ENCODE results near the gene ATP11A.

Gene ATP11A

GRCh38 chr13:112715210-112715609, 25.4 kb downstream of the ATP11A start:
- Histone ChIP-seq H3K27ac (no peak overlapping the region), H3K4me1 (peaks cover 8% of the 10 kb centered on the region)

GRCh38 chr13:112715715-112716460, 26.1 kb downstream of the ATP11A start:
- Histone ChIP-seq H3K27me3 (ENCODE audit: control insufficient read depth, insufficient read depth, low read length) (no peaks in the 10 kb centered on the region), H2AFZ (no peak overlapping the region), H3K4me2 (ENCODE audit: low read length) (no peak overlapping the region), H3K79me2 (peaks cover 7% of the 10 kb centered on the region), H3K36me3 (ENCODE audit: control insufficient read depth, insufficient read depth, low read length) (no peaks in the 10 kb centered on the region), H3K9me3 (ENCODE audit: control insufficient read depth, low read length) (no peaks in the 10 kb centered on the region), H3K9ac (no peak overlapping the region), H3K27ac (no peak overlapping the region), H3K4me1 (peaks cover 8% of the 10 kb centered on the region), H3K4me3 (ENCODE audit: low read depth, low read length) (no peak overlapping the region)
- no peak for TF ChIP-seq CTCF (IDR thresholded peaks at IDR 0.05)

More at GRCh38 chr13:112715210-112715609, 25.4 kb downstream of the ATP11A start:
- no peak for TF ChIP-seq CTCF (IDR thresholded peaks at IDR 0.05)
- no peaks in the 10 kb centered on the region for H3K27me3 ChIP-seq (ENCODE audit: control insufficient read depth, insufficient read depth, low read length)
- H3K4me2 ChIP-seq (ENCODE audit: low read length): no peak overlapping the region
- H3K79me2 ChIP-seq: peaks cover 7% of the 10 kb centered on the region
- no peaks in the 10 kb centered on the region for H3K9me3 ChIP-seq (ENCODE audit: control insufficient read depth, low read length)
- no peak overlapping the region for H2AFZ ChIP-seq
- H3K4me3 ChIP-seq (ENCODE audit: low read depth, low read length): no peak overlapping the region
- no peak overlapping the region for H3K9ac ChIP-seq
- no peaks in the 10 kb centered on the region for H3K36me3 ChIP-seq (ENCODE audit: control insufficient read depth, insufficient read depth, low read length)

- H2AFZ ChIP-seq: no peak overlapping the region
- no peaks in the 10 kb centered on the region for H3K27me3 ChIP-seq (ENCODE audit: control insufficient read depth, insufficient read depth, low read length)
- peaks cover 6% of the 10 kb centered on the region for H3K4me1 ChIP-seq
- peaks cover 7% of the 10 kb centered on the region for H3K79me2 ChIP-seq
- no peaks in the 10 kb centered on the region for H3K36me3 ChIP-seq (ENCODE audit: control insufficient read depth, insufficient read depth, low read length)
- H3K4me2 ChIP-seq (ENCODE audit: low read length): no peak overlapping the region
- H3K9me3 ChIP-seq (ENCODE audit: control insufficient read depth, low read length): no peaks in the 10 kb centered on the region
- H3K4me3 ChIP-seq (ENCODE audit: low read depth, low read length): no peak overlapping the region
- H3K27ac ChIP-seq: no peak overlapping the region
- no peak for TF ChIP-seq CTCF (IDR thresholded peaks at IDR 0.05)
- no peak overlapping the region for H3K9ac ChIP-seq
Observed at GRCh38 chr13:112716461-112716820, 26.6 kb downstream of the ATP11A start.

GRCh38 chr13:112716841-112717520, 27.1 kb downstream of the ATP11A start:
- Histone ChIP-seq H3K9me3 (ENCODE audit: control insufficient read depth, low read length) (no peaks in the 10 kb centered on the region), H3K27me3 (ENCODE audit: control insufficient read depth, insufficient read depth, low read length) (no peaks in the 10 kb centered on the region), H2AFZ (no peak overlapping the region), H3K79me2 (peaks cover 7% of the 10 kb centered on the region), H3K9ac (no peak overlapping the region), H3K4me1 (peaks cover under 1% of the 10 kb centered on the region), H3K27ac (no peak overlapping the region), H3K4me3 (ENCODE audit: low read depth, low read length) (no peak overlapping the region), H3K4me2 (ENCODE audit: low read length) (no peak overlapping the region), H3K36me3 (ENCODE audit: control insufficient read depth, insufficient read depth, low read length) (no peaks in the 10 kb centered on the region)
- TF ChIP-seq CTCF (IDR thresholded peaks at IDR 0.05): no peak

All from parathyroid adenoma (tissue), 2 donors.